NB4 (cell line): ENCODE results near the gene XYLB.

ENCODE experiments used
- POLR2A ChIP-seq: IDR thresholded peaks from 2 replicates; pipeline ENCODE4 v1.6.1; 2011; ENCODE audit warnings: mild to moderate bottlenecking; ENCODE audit not compliant: insufficient read length; ENCODE audit errors: extremely low read depth
- TF ChIP-seq, protein P1 (sequence below): IDR thresholded peaks from one replicate; pipeline ENCODE4 v1.5.1; 2012; ENCODE audit warnings: low read depth, low read length
- TF ChIP-seq, protein P2 (sequence below): IDR thresholded peaks from 2 replicates; pipeline ENCODE4 v1.6.1; 2011; ENCODE audit warnings: low read depth, low read length

DNA sequence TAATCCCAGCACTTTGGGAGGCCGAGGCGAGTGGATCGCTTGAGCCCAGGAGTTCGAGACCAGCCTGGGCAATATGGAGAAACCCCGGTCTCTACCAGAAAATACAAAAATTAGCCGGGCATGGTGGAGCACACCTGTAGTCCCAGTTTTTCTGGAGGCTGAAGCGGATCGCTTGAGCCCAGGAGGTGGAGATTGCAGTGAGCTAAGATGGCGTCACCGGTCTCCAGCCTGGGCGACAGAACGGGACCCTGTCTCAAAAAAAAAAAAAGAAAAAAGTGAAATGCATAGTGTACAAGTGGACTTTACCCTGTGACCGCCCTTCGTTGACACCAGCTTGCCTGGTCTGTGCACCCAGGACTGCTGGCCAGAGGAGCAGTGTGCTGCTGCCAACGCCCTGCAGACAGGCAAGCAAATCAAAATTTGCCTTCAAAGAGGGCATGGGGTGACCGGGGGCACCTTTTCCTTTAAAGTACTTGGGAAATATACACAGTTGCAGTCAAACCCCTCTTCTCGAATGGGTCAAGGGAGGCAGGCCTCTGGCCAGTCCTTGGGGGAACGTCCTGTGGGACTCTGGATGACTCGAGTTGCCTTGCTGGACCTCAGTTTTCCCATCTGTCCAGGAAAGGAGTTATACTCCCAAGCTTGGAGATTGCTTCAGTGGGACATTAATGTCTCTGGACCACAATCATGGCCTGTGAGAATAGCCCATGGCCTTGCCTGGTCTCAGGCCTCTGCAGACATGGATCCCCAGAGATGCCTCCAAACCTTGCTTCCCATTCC lies 1.0 kb downstream of the XYLB start:
- no peak for TF ChIP-seq POLR2A
- TF ChIP-seq, protein P1, sequence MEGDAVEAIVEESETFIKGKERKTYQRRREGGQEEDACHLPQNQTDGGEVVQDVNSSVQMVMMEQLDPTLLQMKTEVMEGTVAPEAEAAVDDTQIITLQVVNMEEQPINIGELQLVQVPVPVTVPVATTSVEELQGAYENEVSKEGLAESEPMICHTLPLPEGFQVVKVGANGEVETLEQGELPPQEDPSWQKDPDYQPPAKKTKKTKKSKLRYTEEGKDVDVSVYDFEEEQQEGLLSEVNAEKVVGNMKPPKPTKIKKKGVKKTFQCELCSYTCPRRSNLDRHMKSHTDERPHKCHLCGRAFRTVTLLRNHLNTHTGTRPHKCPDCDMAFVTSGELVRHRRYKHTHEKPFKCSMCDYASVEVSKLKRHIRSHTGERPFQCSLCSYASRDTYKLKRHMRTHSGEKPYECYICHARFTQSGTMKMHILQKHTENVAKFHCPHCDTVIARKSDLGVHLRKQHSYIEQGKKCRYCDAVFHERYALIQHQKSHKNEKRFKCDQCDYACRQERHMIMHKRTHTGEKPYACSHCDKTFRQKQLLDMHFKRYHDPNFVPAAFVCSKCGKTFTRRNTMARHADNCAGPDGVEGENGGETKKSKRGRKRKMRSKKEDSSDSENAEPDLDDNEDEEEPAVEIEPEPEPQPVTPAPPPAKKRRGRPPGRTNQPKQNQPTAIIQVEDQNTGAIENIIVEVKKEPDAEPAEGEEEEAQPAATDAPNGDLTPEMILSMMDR = no peak
- TF ChIP-seq, protein P2, sequence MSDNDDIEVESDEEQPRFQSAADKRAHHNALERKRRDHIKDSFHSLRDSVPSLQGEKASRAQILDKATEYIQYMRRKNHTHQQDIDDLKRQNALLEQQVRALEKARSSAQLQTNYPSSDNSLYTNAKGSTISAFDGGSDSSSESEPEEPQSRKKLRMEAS = no peak
